ENCODE results near the gene CDCA4.

DNA sequence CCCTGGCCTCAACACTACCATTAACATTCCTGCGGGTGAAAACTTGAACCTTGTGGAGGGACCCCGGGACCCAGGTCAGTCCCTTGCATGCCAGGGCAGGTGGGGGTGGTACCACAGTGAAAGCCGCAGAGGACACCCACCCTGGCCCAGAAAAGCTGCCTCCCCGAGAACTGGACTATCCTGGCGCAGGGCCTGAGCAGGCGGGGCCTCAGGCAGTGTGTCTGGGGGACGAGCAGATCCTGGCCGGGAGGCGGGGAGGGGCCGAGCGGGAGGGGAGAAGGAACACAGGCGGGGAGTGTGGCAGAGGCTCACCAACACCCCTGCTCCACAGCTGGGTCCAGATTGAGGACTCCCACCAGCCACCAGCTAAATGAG lies 52.7 kb downstream of the CDCA4 start:
- TF ChIP-seq CTCF (IDR thresholded peaks at IDR 0.05) (no peak), POLR2A (IDR thresholded peaks at IDR 0.05) (no peak)

Data from esophagus squamous epithelium (tissue), 4 donors.